Neutrophil (primary cell): ENCODE results near the gene ITPKB.

Experiments used
- H3K27ac ChIP-seq: fragments of 200-600 bp; sonication (generic); 2 replicates; pipeline ENCODE4 v1.5.1; 2016; ENCODE audit warnings: mild to moderate bottlenecking, moderate library complexity
- H3K27me3 ChIP-seq: fragments of 200-600 bp; sonication (generic); 2 replicates; pipeline ENCODE4 v1.6.0; 2016; ENCODE audit warnings: mild to moderate bottlenecking
- H3K36me3 ChIP-seq: fragments of 200-600 bp; sonication (generic); 2 replicates; pipeline ENCODE4 v1.5.1; 2017
- H3K4me1 ChIP-seq, 2 experiments: fragments of 200-600 bp in 1 of 2; sonication (generic) in 1 of 2; 1 replicate in 1 of 2; 2 replicates in 1 of 2; pipeline versions ENCODE4 v1.5.1 to v1.6.1; 2013 to 2016; ENCODE audit warnings: low read depth in 1 of 2, low read length in 1 of 2, mild to moderate bottlenecking in 1 of 2, moderate library complexity in 1 of 2; ENCODE audit not compliant: control insufficient read depth in 1 of 2, insufficient read depth in 1 of 2
- H3K4me3 ChIP-seq, 2 experiments: fragments of 200-600 bp in 1 of 2; sonication (generic) in 1 of 2; 1 replicate in 1 of 2; 2 replicates in 1 of 2; pipeline ENCODE4 v1.5.1; 2013 to 2016; ENCODE audit warnings: low read depth in 1 of 2, low read length in 1 of 2, mild to moderate bottlenecking in 1 of 2, moderate library complexity in 1 of 2
- H3K9me3 ChIP-seq: fragments of 200-600 bp; sonication (generic); 2 replicates; pipeline ENCODE4 v1.5.1; 2016
- CTCF ChIP-seq: fragments of 200-600 bp; sonication (generic); IDR thresholded peaks from 2 replicates; pipeline ENCODE4 v1.5.1; 2016; ENCODE audit warnings: antibody characterized with exemption

Gene ITPKB

GRCh38 chr1:226736908-226737818 is 1.9 kb downstream of the ITPKB start:
- Histone ChIP-seq H3K4me1 (peaks cover 53 to 58% of the 10 kb centered on the region in 2 experiments), H3K27me3 (no peaks in the 10 kb centered on the region), H3K27ac (peak overlapping the region; percentile 92), H3K9me3 (no peaks in the 10 kb centered on the region), H3K36me3 (peaks cover 45% of the 10 kb centered on the region), H3K4me3 (peak overlapping the region; percentile 89 to 91)
- peak; percentile 39 for TF ChIP-seq CTCF

DNA sequence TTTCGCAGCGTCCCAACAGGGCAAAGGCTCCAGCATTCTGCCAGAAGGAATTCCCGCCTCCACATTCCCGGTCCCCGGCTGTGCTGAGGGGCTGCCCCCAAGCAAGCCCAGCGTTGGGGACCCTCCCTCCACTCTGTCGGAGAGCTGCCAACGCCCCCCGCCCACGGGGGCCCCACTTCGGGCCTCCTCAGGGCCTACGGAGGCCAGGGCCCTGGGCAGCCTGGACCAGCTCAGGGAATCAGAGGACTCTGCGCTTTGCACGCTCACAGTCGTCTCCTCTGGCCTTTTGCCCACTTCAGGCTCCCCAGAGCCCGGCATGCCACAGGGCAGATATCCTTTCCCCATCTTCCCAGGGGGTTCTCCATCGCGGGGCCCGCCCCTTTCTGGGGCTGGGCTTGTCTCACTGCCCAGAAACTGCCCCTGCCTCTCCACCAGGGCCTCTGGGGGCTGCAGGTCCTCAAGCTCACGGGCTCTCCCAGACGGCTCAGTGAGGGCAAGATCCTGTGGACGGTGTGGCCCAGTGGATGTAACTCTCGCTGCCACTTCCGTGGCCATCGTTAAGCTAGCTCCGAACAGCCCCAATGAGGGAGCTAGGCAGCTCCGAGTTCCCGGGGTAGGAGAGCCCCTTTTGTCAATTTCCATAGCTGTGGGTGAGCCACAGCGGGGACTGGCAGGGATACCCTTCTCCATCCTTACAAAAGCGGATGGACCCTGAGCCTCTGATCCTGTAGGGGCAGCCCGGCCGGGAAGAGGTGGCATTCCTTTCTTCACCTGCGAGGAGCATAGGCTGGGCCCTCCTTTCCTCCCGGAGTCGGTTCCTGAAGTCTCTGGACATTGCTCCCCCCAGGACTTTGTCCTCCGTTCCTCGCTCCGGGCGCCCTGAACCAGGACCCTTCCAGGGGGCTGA is 2.8 kb downstream of the ITPKB start:
- TF ChIP-seq CTCF: no peak
- peaks cover 46% of the 10 kb centered on the region for H3K36me3 ChIP-seq
- peak overlapping the region; percentile 89 to 91 for H3K4me3 ChIP-seq
- peak overlapping the region; percentile 92 for H3K27ac ChIP-seq
- H3K9me3 ChIP-seq: no peaks in the 10 kb centered on the region
- no peaks in the 10 kb centered on the region for H3K27me3 ChIP-seq
- peaks cover 53 to 63% of the 10 kb centered on the region in 2 experiments for H3K4me1 ChIP-seq

- Histone ChIP-seq H3K9me3 (no peaks in the 10 kb centered on the region), H3K36me3 (peaks cover 46% of the 10 kb centered on the region), H3K27ac (no peak overlapping the region), H3K27me3 (no peaks in the 10 kb centered on the region), H3K4me1 (peaks cover 53 to 67% of the 10 kb centered on the region in 2 experiments), H3K4me3 (peak overlapping the region in 1 of 2 experiments; percentile 91)
- no peak for TF ChIP-seq CTCF
These were observed 3.5 kb downstream of the ITPKB start for GRCh38 chr1:226735576-226735975.

- Histone ChIP-seq H3K4me1 (peaks cover 48 to 61% of the 10 kb centered on the region in 2 experiments), H3K4me3 (peak overlapping the region in 1 of 2 experiments; percentile 21), H3K9me3 (no peaks in the 10 kb centered on the region), H3K27me3 (no peaks in the 10 kb centered on the region), H3K27ac (no peak overlapping the region), H3K36me3 (peaks cover 53% of the 10 kb centered on the region)
- TF ChIP-seq CTCF: no peak
These were observed 4.4 kb downstream of the ITPKB start for GRCh38 chr1:226734611-226735153.

GRCh38 chr1:226733876-226734275 is 5.2 kb downstream of the ITPKB start:
- H3K9me3 ChIP-seq: no peaks in the 10 kb centered on the region
- no peak for TF ChIP-seq CTCF
- peak overlapping the region in 1 of 2 experiments; percentile 21 for H3K4me3 ChIP-seq
- H3K4me1 ChIP-seq: peaks cover 44 to 58% of the 10 kb centered on the region in 2 experiments
- no peak overlapping the region for H3K27ac ChIP-seq
- peaks cover 59% of the 10 kb centered on the region for H3K36me3 ChIP-seq
- H3K27me3 ChIP-seq: no peaks in the 10 kb centered on the region
